Right lobe of liver (tissue), 6 donors: ENCODE data around the gene ADGRG6. TPM values are rescaled to one million over a fixed set of nuclear protein-coding genes. Genes with fewer than 3 reads are reported as not detected.

Source experiments
- ATAC-seq, 4 donors: fragments of 200-7000 bp; cut with Tn5 transposase; one replicate each; pipeline ENCODE4 v1.9.1; 2020; ENCODE audit warnings: mild to moderate bottlenecking in 4 of 4, moderate library complexity in 4 of 4
- DNase-seq, 3 donors: peaks; one replicate each; pipeline ENCODE4 v3.0.0-alpha.2; 2020
- H3K27ac ChIP-seq, 3 donors: fragments of 200-600 bp; one replicate each; pipeline ENCODE4 v1.8.0; 2022
- H3K27me3 ChIP-seq, 2 donors: fragments of 200-600 bp; one replicate each; pipeline ENCODE4 v1.8.0; 2022
- H3K36me3 ChIP-seq, 4 donors: fragments of 200-600 bp; sonication (generic) in 1 of 4; one replicate each; pipeline versions ENCODE4 v1.5.1 to v1.8.0; 2017 to 2022; ENCODE audit warnings: control low read depth in 1 of 4
- H3K4me1 ChIP-seq, 4 donors: fragments of 200-600 bp; sonication (generic) in 1 of 4; one replicate each; pipeline versions ENCODE4 v1.5.1 to v1.8.0; 2017 to 2022; ENCODE audit warnings: control low read depth in 1 of 4
- H3K4me3 ChIP-seq, 3 donors: fragments of 200-600 bp; one replicate each; pipeline ENCODE4 v1.8.0; 2022
- H3K9me3 ChIP-seq, 4 donors: fragments of 200-600 bp; sonication (generic) in 1 of 4; one replicate each; pipeline versions ENCODE4 v1.5.1 to v1.8.0; 2017 to 2022; ENCODE audit warnings: control low read depth in 1 of 4
- CTCF ChIP-seq, 4 donors: fragments of 200-600 bp in 3 of 4; fragments of 450-650 bp in 1 of 4; IDR thresholded peaks; one replicate each; pipeline versions ENCODE4 v1.5.1 to v1.8.0; 2016 to 2022; ENCODE audit warnings: antibody characterized with exemption in 4 of 4, mild to moderate bottlenecking in 2 of 4
- POLR2A ChIP-seq: fragments of 450-650 bp; IDR thresholded peaks from one replicate; pipeline ENCODE4 v1.6.1; 2017; ENCODE audit warnings: antibody characterized with exemption, mild to moderate bottlenecking
- WGBS: methylation state at CpG from one replicate; pipeline ENCODE4 v1.1.6; 2018; ENCODE audit warnings: low coverage, low lambda C conversion rate; ENCODE audit not compliant: insufficient coverage; ENCODE audit errors: missing lambda C conversion rate; 5-methylcytosine and 5-hydroxymethylcytosine counted together
- intact Hi-C, 2 donors: fragments of 100-400 bp; cut with DNase I; formaldehyde crosslinking; loops; one replicate each; pipeline versions ENCODE4 v1.11.2 to v1.14.1; 2022
- total RNA-seq, 6 experiments: library from RNA; depleted of rRNA in 2 of 6; stranded (reverse); fragments of >200 nt in 2 of 6; fragmentation: NEBNext Ultra II Directional in 3 of 6; extraction: Animal tissue kit (Norgen Biotek cat#: 25700) in 3 of 6; gene quantifications; one replicate each; pipeline versions ENCODE4 v1.1.0 to v1.2.4, GENCODE V29; 2016 to 2023
- donor health status: DM: no; HTN: yes; CAD: no.
- donor health status: DM: no; HTN: no; CAD: no.
- donor health status: DM: no; HTN: no; CAD: no.
- donor health status: DM: no; HTN: yes; CAD: no.
- donor health status: DM: no; HTN: yes; CAD: no.

Gene ADGRG6
- total RNA-seq, 6 experiments from 2014 or later, result 49.6 to 114 (median 94.6) TPM

GRCh38 chr6:142322066-142322465 lies 20.3 kb downstream of the ADGRG6 start:
- WGBS, result 91% methylated on average over 5 of the region's 5 CpGs
- Histone ChIP-seq H3K4me1 (peaks cover 0 to 20% (median 1%) of the 10 kb centered on the region in 4 donors), H3K27me3 (no peaks in the 10 kb centered on the region), H3K9me3 (no peaks in the 10 kb centered on the region), H3K27ac (no peak overlapping the region), H3K4me3 (no peak overlapping the region), H3K36me3 (no peaks in the 10 kb centered on the region)
- TF ChIP-seq POLR2A, result no peak
- no peak for TF ChIP-seq CTCF (IDR thresholded peaks at IDR 0.05)
- intact Hi-C loops, result no loop called here
- no peak for DNase-seq
- no peak for ATAC-seq

DNA sequence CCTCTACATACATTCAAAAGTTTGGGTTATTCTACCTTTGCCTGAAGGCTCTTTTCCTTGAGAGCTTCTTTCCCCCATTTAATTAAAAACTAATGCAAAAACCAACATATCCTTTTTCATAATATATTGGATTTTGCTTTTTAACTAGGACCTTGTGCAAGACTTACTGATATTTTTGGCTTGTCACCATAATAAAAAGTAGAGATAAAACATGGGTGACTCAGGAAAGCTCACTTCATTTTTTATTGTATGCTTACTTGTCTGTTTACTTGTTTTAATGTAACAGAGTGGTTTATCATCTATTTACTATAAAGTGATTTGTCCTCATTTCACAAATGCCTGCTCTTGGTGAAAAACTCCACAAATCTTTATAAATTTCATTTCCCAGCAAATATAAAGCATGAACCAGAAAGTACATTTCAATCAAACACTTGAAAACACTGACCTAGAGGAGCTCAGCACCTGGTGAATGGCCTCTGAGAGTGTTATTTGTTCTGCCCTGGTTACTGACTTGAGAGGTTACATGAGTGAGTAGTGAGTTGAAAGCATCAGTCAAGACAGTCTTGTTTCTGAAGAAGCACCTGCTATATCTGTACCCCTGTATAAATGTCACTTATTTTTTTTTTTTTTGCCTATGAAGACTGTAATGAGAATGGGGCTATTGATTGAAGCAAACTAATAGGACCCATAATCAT lies 20.8 kb downstream of the ADGRG6 start:
- Histone ChIP-seq H3K27me3 (no peaks in the 10 kb centered on the region), H3K4me1 (peaks cover 0 to 17% (median 0%) of the 10 kb centered on the region in 4 donors), H3K9me3 (no peaks in the 10 kb centered on the region), H3K4me3 (no peak overlapping the region), H3K36me3 (no peaks in the 10 kb centered on the region), H3K27ac (no peak overlapping the region)
- DNase-seq (no peak), ATAC-seq (peak in 2 of 4 donors; percentile 17 to 37)
- TF ChIP-seq CTCF (IDR thresholded peaks at IDR 0.05) (no peak), POLR2A (no peak)
- intact Hi-C loops, result no loop called here

GRCh38 chr6:142323377-142323776 lies 21.6 kb downstream of the ADGRG6 start:
- ATAC-seq (no peak), DNase-seq (no peak)
- Histone ChIP-seq H3K36me3 (no peaks in the 10 kb centered on the region), H3K4me3 (no peak overlapping the region), H3K27me3 (no peaks in the 10 kb centered on the region), H3K27ac (no peak overlapping the region), H3K4me1 (peaks cover 0 to 17% (median 0%) of the 10 kb centered on the region in 4 donors), H3K9me3 (no peaks in the 10 kb centered on the region)
- TF ChIP-seq POLR2A (no peak), CTCF (IDR thresholded peaks at IDR 0.05) (no peak)
- intact Hi-C loops, result no loop called here
- WGBS, result 75% methylated on average over 6 of the region's 6 CpGs

GRCh38 chr6:142324111-142324510 lies 22.3 kb downstream of the ADGRG6 start:
- TF ChIP-seq POLR2A, result no peak
- TF ChIP-seq CTCF (IDR thresholded peaks at IDR 0.05), result no peak
- WGBS, result 67% methylated on average over 1 of the region's 1 CpG
- DNase-seq (no peak), ATAC-seq (no peak)
- no peaks in the 10 kb centered on the region for H3K36me3 ChIP-seq
- H3K9me3 ChIP-seq, result no peaks in the 10 kb centered on the region
- no peak overlapping the region for H3K27ac ChIP-seq
- H3K27me3 ChIP-seq, result no peaks in the 10 kb centered on the region
- H3K4me3 ChIP-seq, result no peak overlapping the region
- intact Hi-C loops, result no loop called here
- H3K4me1 ChIP-seq, result peaks cover 0 to 9% (median 0%) of the 10 kb centered on the region in 4 donors
